Stomach (tissue), 9 donors: ENCODE measurements around the gene WDR45B. TPM values are rescaled to one million over a fixed set of nuclear protein-coding genes. Genes with fewer than 3 reads are reported as not detected.

Source experiments
- DNase-seq, 2 donors: peaks; one replicate each; pipeline versions ENCODE4 v3.0.0 to v3.0.0-alpha.2; 2013 to 2019
- H3K27ac ChIP-seq, 5 donors: fragments of 200-600 bp in 4 of 5; sonication (generic) in 4 of 5; one replicate each; pipeline ENCODE4 v1.5.1; 2013 to 2019; ENCODE audit warnings: mild to moderate bottlenecking in 1 of 5, moderate library complexity in 1 of 5
- H3K27me3 ChIP-seq, 3 donors: fragments of 200-600 bp; sonication (generic); one replicate each; pipeline ENCODE4 v1.5.1; 2017 to 2019; ENCODE audit warnings: mixed run types in 1 of 3
- H3K36me3 ChIP-seq, 4 donors: fragments of 200-600 bp; sonication (generic); 1 replicate in 3 of 4; 2 replicates in 1 of 4; pipeline ENCODE4 v1.5.1; 2016 to 2019
- H3K4me1 ChIP-seq, 4 donors: fragments of 200-600 bp; sonication (generic); one replicate each; pipeline ENCODE4 v1.5.1; 2016 to 2019
- H3K4me3 ChIP-seq, 4 donors: fragments of 200-600 bp; sonication (generic) in 3 of 4; one replicate each; pipeline ENCODE4 v1.5.1; 2016 to 2019; ENCODE audit warnings: mild to moderate bottlenecking in 1 of 4
- H3K9me3 ChIP-seq, 4 donors: fragments of 200-600 bp; sonication (generic); one replicate each; pipeline ENCODE4 v1.5.1; 2016 to 2019
- CTCF ChIP-seq, 7 experiments: fragments of 450-650 bp in 4 of 7; fragments of 200-600 bp in 3 of 7; sonication (generic) in 3 of 7; IDR thresholded peaks; one replicate each; pipeline ENCODE4 v1.5.1; 2016 to 2019; ENCODE audit warnings: antibody characterized with exemption in 7 of 7, control low read depth in 2 of 7, mild to moderate bottlenecking in 1 of 7
- EP300 ChIP-seq: sonication (generic); formaldehyde crosslinking; IDR thresholded peaks from one replicate; pipeline ENCODE4 v1.6.1; 2017; ENCODE audit warnings: antibody characterized with exemption
- POLR2A ChIP-seq, 4 donors: fragments of 450-650 bp; IDR thresholded peaks; one replicate each; pipeline ENCODE4 v1.6.1; 2016; ENCODE audit warnings: antibody characterized with exemption in 4 of 4, control low read depth in 2 of 4, mild to moderate bottlenecking in 1 of 4, moderate library complexity in 1 of 4
- POLR2AphosphoS5 ChIP-seq, 3 donors: sonication (generic); formaldehyde crosslinking; IDR thresholded peaks; one replicate each; pipeline ENCODE4 v1.6.1; 2016; ENCODE audit warnings: antibody characterized with exemption in 3 of 3
- WGBS, 5 donors: extraction: QIAGEN DNeasy Blood & Tissue Kit in 3 of 5; methylation state at CpG; one replicate each; pipeline versions ENCODE4 v1.1.5 to v1.1.7; 2013 to 2018; 5-methylcytosine and 5-hydroxymethylcytosine counted together
- intact Hi-C: fragments of 100-400 bp; cut with DNase I; formaldehyde crosslinking; loops from one replicate; pipeline ENCODE4 v1.15.1; 2023; ENCODE audit warnings: low total_unique reads
- polyA plus RNA-seq, 3 donors: library from polyadenylated mRNA; stranded (reverse); fragments of 200-250 nt; gene quantifications; one replicate each; pipeline ENCODE4 v1.2.3, GENCODE V29; 2013
- total RNA-seq, 5 donors: library from RNA; depleted of rRNA; stranded (reverse); fragments of >200 nt; gene quantifications; one replicate each; pipeline versions ENCODE4 v1.1.0 to v1.2.3, GENCODE V29; 2014 to 2016
- donor health status: healthy with polysubstance abuse.
- donor health status: Bipolar disorder and iron deficiency.
- donor health status: healthy.

The WDR45B gene
- total and polyA plus RNA-seq, 8 donors: 62.8 to 108 (median 76.2) TPM

- 71 to 82% (median 76%) methylated on average over 21 of the region's 21 CpGs for WGBS, 5 donors
- H3K4me3 ChIP-seq: no peak overlapping the region
- no peaks in the 10 kb centered on the region for H3K27me3 ChIP-seq
- peaks cover 36 to 89% (median 89%) of the 10 kb centered on the region in 4 donors for H3K36me3 ChIP-seq
- H3K9me3 ChIP-seq: no peaks in the 10 kb centered on the region
- peak overlapping the region in 2 of 5 donors; percentile 22 to 60 for H3K27ac ChIP-seq
- no peak for TF ChIP-seq CTCF (IDR thresholded peaks at IDR 0.05)
- no peak for TF ChIP-seq POLR2AphosphoS5 (IDR thresholded peaks at IDR 0.05)
- intact Hi-C loops: no loop called here
- peaks cover 0 to 25% (median 2%) of the 10 kb centered on the region in 4 donors for H3K4me1 ChIP-seq
- DNase-seq: no peak
Observed at GRCh38 chr17:82602487-82602886, 45.8 kb downstream of the WDR45B start.

- 94 to 96% (median 96%) methylated on average over 20 to 24 of the region's 24 CpGs for WGBS, 5 donors
- intact Hi-C loops: no loop called here
- DNase-seq: no peak
- Histone ChIP-seq H3K27me3 (no peaks in the 10 kb centered on the region), H3K36me3 (peaks cover 41 to 98% (median 96%) of the 10 kb centered on the region in 4 donors), H3K4me3 (no peak overlapping the region), H3K4me1 (peaks cover 0 to 33% (median 2%) of the 10 kb centered on the region in 4 donors), H3K9me3 (no peaks in the 10 kb centered on the region), H3K27ac (peak overlapping the region in 1 of 5 donors; percentile 7)
- TF ChIP-seq CTCF (IDR thresholded peaks at IDR 0.05) (no peak), POLR2A (IDR thresholded peaks at IDR 0.05) (no peak), EP300 (no peak), POLR2AphosphoS5 (IDR thresholded peaks at IDR 0.05) (no peak)
Observed at GRCh38 chr17:82601447-82602000, 46.7 kb downstream of the WDR45B start.

- TF ChIP-seq EP300 (no peak), CTCF (IDR thresholded peaks at IDR 0.05) (no peak), POLR2A (IDR thresholded peaks at IDR 0.05) (no peak), POLR2AphosphoS5 (IDR thresholded peaks at IDR 0.05) (no peak)
- Histone ChIP-seq H3K36me3 (peaks cover 39 to 99% (median 96%) of the 10 kb centered on the region in 4 donors), H3K9me3 (no peaks in the 10 kb centered on the region)
Observed at GRCh38 chr17:82600731-82601446, 47.4 kb downstream of the WDR45B start.

GRCh38 chr17:82599674-82600661, 48.3 kb downstream of the WDR45B start:
- no peak for TF ChIP-seq POLR2A (IDR thresholded peaks at IDR 0.05)
- no peak for TF ChIP-seq POLR2AphosphoS5 (IDR thresholded peaks at IDR 0.05)
- TF ChIP-seq EP300: no peak
- TF ChIP-seq CTCF (IDR thresholded peaks at IDR 0.05): no peak
- no peak for DNase-seq
- H3K27ac ChIP-seq: no peak overlapping the region
- intact Hi-C loops: no loop called here
- H3K9me3 ChIP-seq: no peaks in the 10 kb centered on the region
- H3K4me1 ChIP-seq: peaks cover 8 to 47% (median 10%) of the 10 kb centered on the region in 4 donors
- no peaks in the 10 kb centered on the region for H3K27me3 ChIP-seq
- H3K4me3 ChIP-seq: no peak overlapping the region
- peaks cover 42 to 99% (median 96%) of the 10 kb centered on the region in 4 donors for H3K36me3 ChIP-seq
- WGBS, 5 donors: 93 to 96% (median 94%) methylated on average over 13 to 26 of the region's 26 CpGs

More at GRCh38 chr17:82600731-82601446, 47.4 kb downstream of the WDR45B start:
- WGBS, 5 donors: 96 to 97% (median 96%) methylated on average over 36 to 37 of the region's 37 CpGs
- DNase-seq: no peak
- Histone ChIP-seq H3K4me3 (no peak overlapping the region), H3K4me1 (peaks cover under 1 to 38% (median 3%) of the 10 kb centered on the region in 4 donors), H3K27me3 (no peaks in the 10 kb centered on the region), H3K27ac (no peak overlapping the region)
- intact Hi-C loops: no loop called here
